Coronary artery (tissue), 2 donors: ENCODE data around the gene FGF3.

Experiments used
- DNase-seq: peaks from one replicate; pipeline ENCODE4 v3.0.0-alpha.2; 2017; ENCODE audit warnings: low spot score
- H3K27ac ChIP-seq, 2 donors: fragments of 200-600 bp; sonication (generic); one replicate each; pipeline ENCODE4 v1.5.1; 2016 to 2019
- H3K4me3 ChIP-seq: fragments of 200-600 bp; sonication (generic); 2 replicates; pipeline ENCODE4 v1.5.1; 2016; ENCODE audit warnings: mild to moderate bottlenecking, moderate library complexity
- CTCF ChIP-seq: fragments of 200-600 bp; sonication (generic); IDR thresholded peaks from one replicate; pipeline ENCODE4 v1.5.1; 2019; ENCODE audit warnings: antibody characterized with exemption

The FGF3 gene

GRCh38 chr11:69812256-69812655 is 7.0 kb downstream of the FGF3 start:
- H3K4me3 ChIP-seq: no peak overlapping the region
- no peak for TF ChIP-seq CTCF
- H3K27ac ChIP-seq: no peak overlapping the region
- no peak for DNase-seq

GRCh38 chr11:69811431-69811830 is 7.8 kb downstream of the FGF3 start:
- H3K4me3 ChIP-seq: no peak overlapping the region

GRCh38 chr11:69810289-69811118 is 8.7 kb downstream of the FGF3 start:
- TF ChIP-seq CTCF: no peak
- Histone ChIP-seq H3K27ac (no peak overlapping the region), H3K4me3 (no peak overlapping the region)
- no peak for DNase-seq

More at GRCh38 chr11:69811431-69811830, 7.8 kb downstream of the FGF3 start:
- TF ChIP-seq CTCF: no peak
- no peak for DNase-seq
- H3K27ac ChIP-seq: no peak overlapping the region

- no peak for DNase-seq
- no peak overlapping the region for H3K27ac ChIP-seq
- TF ChIP-seq CTCF: no peak
- no peak overlapping the region for H3K4me3 ChIP-seq
These were observed 10.5 kb downstream of the FGF3 start for GRCh38 chr11:69808667-69809086.

- no peak overlapping the region for H3K4me3 ChIP-seq
- DNase-seq: no peak
- H3K27ac ChIP-seq: no peak overlapping the region
- no peak for TF ChIP-seq CTCF
These were observed 12.0 kb downstream of the FGF3 start for GRCh38 chr11:69807106-69807815.

GRCh38 chr11:69804769-69805508 is 14.3 kb downstream of the FGF3 start:
- no peak overlapping the region for H3K4me3 ChIP-seq
- DNase-seq: no peak

More at GRCh38 chr11:69804769-69805508, 14.3 kb downstream of the FGF3 start:
- TF ChIP-seq CTCF: no peak
- H3K27ac ChIP-seq: no peak overlapping the region
